HepG2 (cell line): ENCODE results near the gene ZNF282. TPM values are rescaled to one million over a fixed set of nuclear protein-coding genes. Genes with fewer than 3 reads are reported as not detected.

ENCODE experiments used
- ATAC-seq: fragments of 200-7000 bp; cut with Tn5 transposase; 3 replicates; pipeline ENCODE4 v1.9.1; 2020; ENCODE audit warnings: mild to moderate bottlenecking, moderate library complexity
- BruUV-seq: library from RNA; stranded (reverse); fragments of 400-500 nt; replicated peaks from 2 replicates; lab custom pipeline; 2021; lab: Mats Ljungman, UMichigan
- CTCF ChIA-PET: fragments of 300-600 bp; formaldehyde crosslinking; extraction: SDS; loops from one replicate; lab custom pipeline; 2021; ENCODE audit warnings: low total read pairs, inconsistent platforms, low intra/inter-chr PET ratio; lab: Yijun Ruan, JAX
- POLR2A ChIA-PET: fragments of 350-600 bp; sonication (Branson Sonifier 250); formaldehyde crosslinking; loops from one replicate; lab custom pipeline; 2020; ENCODE audit warnings: antibody characterized with exemption, inconsistent platforms; lab: Yijun Ruan, JAX
- DNase-seq: peaks from one replicate; pipeline ENCODE4 v3.0.0-alpha.2; 2015; ENCODE audit warnings: low spot score
- FAIRE-seq: peaks from 3 replicates; lab custom pipeline; 2011; peaks lifted over from hg19 to GRCh38; lab: Jason Lieb, UNC
- H2AFZ ChIP-seq: one replicate; pipeline ENCODE4 v1.6.1; 2011; ENCODE audit warnings: low read length, inconsistent platforms
- H3K27ac ChIP-seq: fragments of 300-600 bp; 3 replicates; pipeline ENCODE4 v1.8.0; 2011; ENCODE audit warnings: mixed run types, mild to moderate bottlenecking, mixed read lengths, low read length, inconsistent platforms; ENCODE audit not compliant: insufficient read depth; ENCODE audit errors: extremely low read length
- H3K27me3 ChIP-seq, 2 experiments: fragments of 200-600 bp in 1 of 2; 2 replicates in 1 of 2; 3 replicates in 1 of 2; pipeline versions ENCODE4 v1.6.0 to v1.8.0; 2011; ENCODE audit warnings: low read length in 2 of 2, mild to moderate bottlenecking in 2 of 2, moderate library complexity in 2 of 2, inconsistent platforms in 1 of 2; ENCODE audit not compliant: insufficient read depth in 2 of 2, control insufficient read depth in 1 of 2
- H3K36me3 ChIP-seq, 2 experiments: fragments of 200-600 bp in 1 of 2; replicated peaks in 1 of 2; 2 replicates in 1 of 2; 3 replicates in 1 of 2; pipeline versions ENCODE4 v1.5.1 to v1.8.0; 2011; ENCODE audit warnings: low read length in 2 of 2, inconsistent platforms in 1 of 2; ENCODE audit not compliant: insufficient read depth in 2 of 2, control insufficient read depth in 1 of 2
- H3K4me1 ChIP-seq: 2 replicates; pipeline ENCODE4 v1.5.1; 2012; ENCODE audit warnings: low read length, inconsistent platforms; ENCODE audit not compliant: insufficient read depth
- H3K4me2 ChIP-seq: 2 replicates; pipeline ENCODE4 v1.6.0; 2011; ENCODE audit warnings: low read depth, low read length, inconsistent platforms
- H3K4me3 ChIP-seq, 3 experiments: fragments of 200-600 bp in 1 of 3; sonication (generic), shearing (Covaris generic) in 1 of 3; replicated peaks in 1 of 3; 2 replicates each; pipeline ENCODE4 v1.5.1; 2011 to 2016; ENCODE audit warnings: low read length in 3 of 3, inconsistent platforms in 2 of 3, low read depth in 2 of 3, mild to moderate bottlenecking in 2 of 3, control low read depth in 1 of 3, mixed read lengths in 1 of 3; ENCODE audit not compliant: insufficient read depth in 1 of 3
- H3K79me2 ChIP-seq: one replicate; pipeline ENCODE4 v1.6.1; 2011; ENCODE audit warnings: low read length, inconsistent platforms; ENCODE audit not compliant: insufficient read depth
- H3K9ac ChIP-seq: 2 replicates; pipeline ENCODE4 v1.6.0; 2011; ENCODE audit warnings: mild to moderate bottlenecking, low read depth, low read length, inconsistent platforms; ENCODE audit not compliant: insufficient read depth
- H3K9me3 ChIP-seq: 2 replicates; pipeline ENCODE4 v1.5.1; 2012; ENCODE audit warnings: mild to moderate bottlenecking, low read length
- H4K20me1 ChIP-seq: 2 replicates; pipeline ENCODE4 v1.6.0; 2011; ENCODE audit warnings: inconsistent platforms, mild to moderate bottlenecking, low read length, moderate library complexity; ENCODE audit not compliant: insufficient read depth
- FIP1L1 ChIP-seq: fragments of 200-400 bp; formaldehyde crosslinking; IDR thresholded peaks from 2 replicates; pipeline ENCODE4 v1.6.1; 2018; ENCODE audit warnings: low read depth, mild to moderate bottlenecking, low read length, moderate library complexity, borderline replicate concordance; ENCODE audit not compliant: insufficient read depth
- POGZ ChIP-seq: sonication (generic); formaldehyde crosslinking; IDR thresholded peaks from 2 replicates; pipeline ENCODE4 v1.4.0; 2020; ENCODE audit warnings: mild to moderate bottlenecking, missing genetic modification reagents
- RAD21 ChIP-seq: fragments of 450-650 bp; formaldehyde crosslinking; IDR thresholded peaks from 2 replicates; pipeline ENCODE4 v1.5.0; 2020; ENCODE audit warnings: mild to moderate bottlenecking
- RBFOX2 ChIP-seq: fragments of 200-400 bp; formaldehyde crosslinking; IDR thresholded peaks from 2 replicates; pipeline ENCODE4 v1.6.1; 2017; ENCODE audit warnings: low read depth, mild to moderate bottlenecking, low read length
- ZNF44 ChIP-seq: sonication (generic); formaldehyde crosslinking; IDR thresholded peaks from 2 replicates; pipeline ENCODE4 v1.5.1; 2020; ENCODE audit warnings: mild to moderate bottlenecking, missing genetic modification reagents
- ZNF619 ChIP-seq: sonication (generic); formaldehyde crosslinking; IDR thresholded peaks from 2 replicates; pipeline ENCODE4 v1.4.0; 2020; ENCODE audit warnings: mild to moderate bottlenecking, missing genetic modification reagents
- whole genome bisulfite sequencing: methylation state at CpG from one replicate; pipeline ENCODE4 v1.1.6; 2017; ENCODE audit warnings: low lambda C conversion rate; 5-methylcytosine and 5-hydroxymethylcytosine counted together
- in situ Hi-C: cut with HindIII; loops from 2 replicates; pipeline ENCODE4 v1.10.0; 2017; ENCODE audit warnings: low pct_unique_long_range_greater_than_20kb; ENCODE audit not compliant: extremely low pct_ligation_motif_present
- intact Hi-C: fragments of 100-400 bp; cut with micrococcal nuclease; formaldehyde crosslinking; loops from one replicate; pipeline ENCODE4 v1.10.0; 2022; ENCODE audit not compliant: unreplicated experiment
- polyA plus RNA-seq, 8 experiments: library from polyadenylated mRNA; depleted of rRNA in 3 of 8; stranded (reverse) in 7 of 8; unstranded in 1 of 8; fragments of >200 nt; fragmentation: Illumina TruSeq in 4 of 8; extraction: Trizol in 4 of 8; gene quantifications; 2 replicates each; pipeline versions ENCODE4 v1.2.1 to v1.2.3, GENCODE V29; 2011 to 2016; ENCODE audit warnings: low read depth in 4 of 8, missing spikeins in 1 of 8, mixed read lengths in 1 of 8; ENCODE audit not compliant: insufficient read depth in 1 of 8
- total RNA-seq, 5 experiments: library from RNA; depleted of rRNA; stranded (reverse); fragments of >200 nt; fragmentation: Illumina TruSeq; extraction: Trizol; gene quantifications; 2 replicates each; pipeline ENCODE4 v1.2.3, GENCODE V29; 2016; ENCODE audit warnings: low read depth in 1 of 5
- TF ChIP-seq, protein P1 (sequence below): sonication (generic); formaldehyde crosslinking; IDR thresholded peaks from 2 replicates; pipeline ENCODE4 v1.8.0; 2022; ENCODE audit warnings: missing genetic modification reagents, mild to moderate bottlenecking, borderline replicate concordance

ZNF282 gene
- total and polyA plus RNA-seq, 2 of the 13 experiments (the other 11 are each of a cell fraction or from before 2014, with no cell fraction given) = 9.1 to 20.9 TPM

- no peak for TF ChIP-seq RAD21
- TF ChIP-seq, protein P1, sequence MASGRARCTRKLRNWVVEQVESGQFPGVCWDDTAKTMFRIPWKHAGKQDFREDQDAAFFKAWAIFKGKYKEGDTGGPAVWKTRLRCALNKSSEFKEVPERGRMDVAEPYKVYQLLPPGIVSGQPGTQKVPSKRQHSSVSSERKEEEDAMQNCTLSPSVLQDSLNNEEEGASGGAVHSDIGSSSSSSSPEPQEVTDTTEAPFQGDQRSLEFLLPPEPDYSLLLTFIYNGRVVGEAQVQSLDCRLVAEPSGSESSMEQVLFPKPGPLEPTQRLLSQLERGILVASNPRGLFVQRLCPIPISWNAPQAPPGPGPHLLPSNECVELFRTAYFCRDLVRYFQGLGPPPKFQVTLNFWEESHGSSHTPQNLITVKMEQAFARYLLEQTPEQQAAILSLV (CRISPR knock-in tag) = no peak
- TF ChIP-seq POGZ (CRISPR knock-in tag) = no peak
- TF ChIP-seq FIP1L1 = no peak
- TF ChIP-seq ZNF619 (CRISPR knock-in tag) = no peak
- in situ Hi-C loops = no loop called here
- Histone ChIP-seq H4K20me1 (no peaks in the 10 kb centered on the region), H3K9ac (no peak overlapping the region), H3K9me3 (no peaks in the 10 kb centered on the region), H3K4me1 (peaks cover 23% of the 10 kb centered on the region), H3K4me3 (no peak overlapping the region), H2AFZ (no peak overlapping the region), H3K36me3 (peaks cover 22 to 37% of the 10 kb centered on the region in 2 experiments), H3K27me3 (no peaks in the 10 kb centered on the region), H3K27ac (no peak overlapping the region), H3K4me2 (no peak overlapping the region), H3K79me2 (peaks cover 36% of the 10 kb centered on the region)
- FAIRE-seq = no peak
- ChIA-PET CTCF (no interaction called here), POLR2A (no interaction called here)
- no TSS peak for BruUV-seq
- DNase-seq = no peak
- intact Hi-C loops = loop anchor here (5.0 kb wide), 1 partner anchor 40 kb away; the partner anchor contains the start of gene ZNF212
- no peak for ATAC-seq
- whole genome bisulfite sequencing = 71% methylated on average over 4 of the region's 4 CpGs
Measured at GRCh38 chr7:149197675-149198074, 2.3 kb downstream of the ZNF282 start.

GRCh38 chr7:149198161-149198816 lies 2.9 kb downstream of the ZNF282 start:
- Histone ChIP-seq H3K9ac (no peak overlapping the region), H3K4me1 (peaks cover 23% of the 10 kb centered on the region), H3K27me3 (no peaks in the 10 kb centered on the region), H4K20me1 (no peaks in the 10 kb centered on the region), H2AFZ (no peak overlapping the region), H3K9me3 (no peaks in the 10 kb centered on the region), H3K36me3 (peaks cover 22 to 43% of the 10 kb centered on the region in 2 experiments), H3K4me3 (no peak overlapping the region), H3K4me2 (no peak overlapping the region), H3K27ac (no peak overlapping the region), H3K79me2 (peaks cover 41% of the 10 kb centered on the region)
- WGBS = 91% methylated on average over 15 of the region's 22 CpGs
- CTCF ChIA-PET = no interaction called here
- FAIRE-seq = no peak
- POLR2A ChIA-PET = no interaction called here
- in situ Hi-C loops = no loop called here
- TF ChIP-seq ZNF44 (CRISPR knock-in tag) (no peak), RBFOX2 (peak; percentile 40; the same call in 1 of the 2 replicates)
- ATAC-seq = no peak
- intact Hi-C loops = loop anchor here (5.0 kb wide), 1 partner anchor 39 kb away; the partner anchor contains the start of gene ZNF212
- no peak for DNase-seq
- BruUV-seq = no TSS peak
